Subcutaneous preadipocyte (primary cell): ENCODE results near the gene CCDC70. TPM values are rescaled to one million over a fixed set of nuclear protein-coding genes. Genes with fewer than 3 reads are reported as not detected.

ENCODE experiments used
- total RNA-seq: library from RNA; depleted of rRNA; stranded (reverse); fragments of >200 nt; gene quantifications from 2 replicates; pipeline ENCODE4 v1.2.3, GENCODE V29; 2012

CCDC70 gene
- not detected in 2 replicates for total RNA-seq

DNA sequence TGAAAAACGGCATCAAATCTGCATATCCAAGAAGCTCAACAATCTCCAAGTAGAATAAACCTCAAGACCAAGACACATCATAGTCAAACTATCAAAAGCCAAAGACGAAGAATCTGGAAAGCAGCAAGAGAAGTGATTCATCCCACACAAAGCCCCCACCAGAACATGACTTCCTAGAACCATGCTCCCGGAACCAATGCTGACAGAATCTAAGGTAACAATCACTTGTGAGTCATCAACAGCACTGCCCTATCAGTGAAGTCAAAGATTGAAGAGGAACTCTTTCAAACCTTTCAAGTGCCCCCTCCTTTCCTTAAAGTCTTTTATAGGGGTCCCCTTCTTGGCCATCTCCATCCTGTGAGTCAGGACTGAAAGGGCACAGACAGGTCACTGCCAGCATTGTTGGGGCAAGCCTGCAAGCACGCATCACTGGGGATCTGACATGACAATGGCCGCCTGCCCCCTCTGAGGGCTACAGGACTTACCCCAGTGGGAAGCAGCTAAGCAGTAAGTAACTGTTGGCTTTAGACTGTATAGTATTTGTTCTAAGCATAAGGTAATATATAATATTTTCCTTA lies at the start of gene CCDC70:
Gene CCDC70, plus strand, starts transcription at position 247 of the 578 bp plus-strand sequence. CDS start 3,443 bp downstream, outside the sequence.

GRCh38 chr13:51844862-51845573 lies 16.8 kb upstream of the CCDC70 start, which contains the start of gene TMEM272:
Gene TMEM272, minus strand, starts transcription at chr13:51845177. Its CDS starts 6,647 bp downstream, at chr13:51838530.

Other genes starting within 250 kb of the CCDC70 start
- gene DHRS12, start 57.8 kb upstream of the CCDC70 start, total RNA-seq: 1.6 and 2.9 TPM in 2 replicates
- not detected in 2 replicates for gene TMEM272, start 16.8 kb upstream of the CCDC70 start, total RNA-seq
- 2.2 TPM in 2 replicates for gene ATP7B, start 149.5 kb downstream of the CCDC70 start, total RNA-seq
- 12.9 and 13.9 TPM in 2 replicates for gene ALG11, start 150.4 kb downstream of the CCDC70 start, total RNA-seq
- 7.0 and 10.0 TPM in 2 replicates for gene UTP14C, start 162.7 kb downstream of the CCDC70 start, total RNA-seq